Astrocyte of the spinal cord (primary cell): ENCODE results near the gene FHIT.

Experiments
- DNase-seq: peaks from one replicate; pipeline ENCODE4 v3.0.0; 2011; ENCODE audit warnings: low read depth, low spot score
- H3K4me3 ChIP-seq: 2 replicates; pipeline ENCODE4 v1.5.1; 2011; ENCODE audit warnings: low read depth, mild to moderate bottlenecking, low read length, moderate library complexity
- CTCF ChIP-seq: IDR thresholded peaks from 2 replicates; pipeline ENCODE4 v1.5.1; 2012; ENCODE audit warnings: low read depth, mild to moderate bottlenecking, low read length, inconsistent platforms
- in situ Hi-C: cut with HindIII; loops from 2 replicates; pipeline ENCODE4 v1.10.0; 2017; ENCODE audit warnings: low sequenced_read_pairs

FHIT gene

GRCh38 chr3:60101621-60102020 lies 1149.6 kb downstream of the FHIT start:
- in situ Hi-C loops: no loop called here
- H3K4me3 ChIP-seq: no peak overlapping the region
- no peak for DNase-seq
- no peak for TF ChIP-seq CTCF

GRCh38 chr3:60096403-60096802 lies 1154.8 kb downstream of the FHIT start:
- in situ Hi-C loops: no loop called here
- H3K4me3 ChIP-seq: no peak overlapping the region
- DNase-seq: no peak
- TF ChIP-seq CTCF: no peak

GRCh38 chr3:60095930-60096329 lies 1155.3 kb downstream of the FHIT start:
- no peak overlapping the region for H3K4me3 ChIP-seq
- no peak for DNase-seq
- in situ Hi-C loops: no loop called here
- TF ChIP-seq CTCF: no peak

- in situ Hi-C loops: no loop called here
Measured at GRCh38 chr3:60095516-60095915, 1155.7 kb downstream of the FHIT start.

GRCh38 chr3:60094392-60094947 lies 1156.8 kb downstream of the FHIT start:
- no peak for DNase-seq
- H3K4me3 ChIP-seq: no peak overlapping the region
- TF ChIP-seq CTCF: no peak
- in situ Hi-C loops: no loop called here

More at GRCh38 chr3:60095516-60095915, 1155.7 kb downstream of the FHIT start:
- DNase-seq: no peak
- no peak for TF ChIP-seq CTCF
- H3K4me3 ChIP-seq: no peak overlapping the region

- no peak for TF ChIP-seq CTCF
Measured at GRCh38 chr3:60090548-60090947, 1160.7 kb downstream of the FHIT start.

GRCh38 chr3:60086811-60087210 lies 1164.4 kb downstream of the FHIT start:
- in situ Hi-C loops: no loop called here
- peak; percentile 40 for DNase-seq
- TF ChIP-seq CTCF: no peak
- no peak overlapping the region for H3K4me3 ChIP-seq

More at GRCh38 chr3:60090548-60090947, 1160.7 kb downstream of the FHIT start:
- H3K4me3 ChIP-seq: no peak overlapping the region
- DNase-seq: no peak
- in situ Hi-C loops: no loop called here
